ENCODE data around the gene ZNF664. TPM values are rescaled to one million over a fixed set of nuclear protein-coding genes. Genes with fewer than 3 reads are reported as not detected.

ZNF664 gene
- total RNA-seq, 2 experiments from 2014 or later: 46.4 to 48.3 TPM

GRCh38 chr12:123935956-123936355 lies 37.1 kb upstream of the ZNF664 start:
- no peak overlapping the region for H3K4me3 Mint-ChIP-seq
- peaks cover 34% of the 10 kb centered on the region for H3K4me1 Mint-ChIP-seq
- H3K27ac Mint-ChIP-seq: no peak overlapping the region
- ChIA-PET CTCF (interaction anchor here (0.6 to 1.8 kb wide), 2 partner anchors 30 to 33 kb away, joined by 3 to 4 read pairs; no protein-coding TSS in a partner anchor), POLR2A (interaction anchor here (0.7 kb wide), 1 partner anchor 27 kb away, joined by 3 read pairs; no protein-coding TSS in a partner anchor)
- H3K9me3 Mint-ChIP-seq (ENCODE audit: low read depth): no peaks in the 10 kb centered on the region
- intact Hi-C loops (cut with DNase I, micrococcal nuclease): loop anchor here in 1 of 2 experiments (5.0 kb wide), 1 partner anchor 36 kb away; the partner anchor contains the start of genes CCDC92 and ZNF664
- H3K36me3 Mint-ChIP-seq (ENCODE audit: low read depth): peaks cover 2% of the 10 kb centered on the region
- no peak for DNase-seq
- H3K27me3 Mint-ChIP-seq: peaks cover 3% of the 10 kb centered on the region
- no peak for ATAC-seq

- intact Hi-C loops (cut with DNase I, micrococcal nuclease): loop anchor here in 1 of 2 experiments (5.0 kb wide), 1 partner anchor 36 kb away; the partner anchor contains the start of genes CCDC92 and ZNF664
- CTCF ChIA-PET: interaction anchor here (0.6 to 1.8 kb wide), 2 partner anchors 31 to 32 kb away, joined by 3 to 4 read pairs; no protein-coding TSS in a partner anchor
- POLR2A ChIA-PET: interaction anchor here (0.7 kb wide), 1 partner anchor 26 kb away, joined by 3 read pairs; no protein-coding TSS in a partner anchor
- no peaks in the 10 kb centered on the region for H3K9me3 Mint-ChIP-seq (ENCODE audit: low read depth)
- H3K4me3 Mint-ChIP-seq: no peak overlapping the region
- DNase-seq: no peak
- peaks cover 2% of the 10 kb centered on the region for H3K36me3 Mint-ChIP-seq (ENCODE audit: low read depth)
- ATAC-seq: no peak
- peaks cover 33% of the 10 kb centered on the region for H3K4me1 Mint-ChIP-seq
- H3K27me3 Mint-ChIP-seq: peaks cover 3% of the 10 kb centered on the region
- peak overlapping the region; percentile 76 for H3K27ac Mint-ChIP-seq
Observed at GRCh38 chr12:123936471-123936870, 36.5 kb upstream of the ZNF664 start.

GRCh38 chr12:123936956-123937706 lies 35.9 kb upstream of the ZNF664 start:
- no peaks in the 10 kb centered on the region for H3K27me3 Mint-ChIP-seq
- no peaks in the 10 kb centered on the region for H3K9me3 Mint-ChIP-seq (ENCODE audit: low read depth)
- peak overlapping the region; percentile 85 for H3K27ac Mint-ChIP-seq
- peaks cover 9% of the 10 kb centered on the region for H3K36me3 Mint-ChIP-seq (ENCODE audit: low read depth)
- intact Hi-C loops (cut with DNase I, micrococcal nuclease): loop anchor here in 1 of 2 experiments (5.0 kb wide), 1 partner anchor 35 kb away; the partner anchor contains the start of genes CCDC92 and ZNF664
- peak; percentile 17 for DNase-seq
- POLR2A ChIA-PET: no interaction called here
- H3K4me1 Mint-ChIP-seq: peaks cover 26% of the 10 kb centered on the region
- no peak for ATAC-seq
- H3K4me3 Mint-ChIP-seq: peak overlapping the region; percentile 59
- CTCF ChIA-PET: interaction anchor here (0.9 to 1.0 kb wide), 3 partner anchors 10 to 47 kb away, joined by 3 to 4 read pairs (median 3); no protein-coding TSS in a partner anchor

- Mint-ChIP-seq H3K27me3 (no peaks in the 10 kb centered on the region), H3K36me3 (ENCODE audit: low read depth) (peaks cover 16% of the 10 kb centered on the region), H3K4me1 (peaks cover 21% of the 10 kb centered on the region), H3K27ac (peak overlapping the region; percentile 85), H3K4me3 (peak overlapping the region; percentile 59), H3K9me3 (ENCODE audit: low read depth) (no peaks in the 10 kb centered on the region)
- peak; percentile 70 for DNase-seq
- ChIA-PET CTCF (interaction anchor here (0.5 to 1.7 kb wide), 9 partner anchors 9 to 773 kb away, joined by 3 to 11 read pairs (median 3); no protein-coding TSS in a partner anchor), POLR2A (interaction anchor here (0.5 kb wide), 1 partner anchor 132 kb away, joined by 3 read pairs; no protein-coding TSS in a partner anchor)
- intact Hi-C loops (cut with DNase I, micrococcal nuclease): loop anchor here in 1 of 2 experiments (5.0 kb wide), 1 partner anchor 34 kb away; the partner anchor contains the start of genes CCDC92 and ZNF664
- ATAC-seq: peak; percentile 98
Observed at GRCh38 chr12:123937707-123938591, 35.1 kb upstream of the ZNF664 start.

- intact Hi-C loops (cut with DNase I, micrococcal nuclease): loop anchor here in 1 of 2 experiments (5.0 kb wide), 1 partner anchor 33 kb away; the partner anchor contains the start of genes CCDC92 and ZNF664
- ATAC-seq: peak; percentile 33
- POLR2A ChIA-PET: interaction anchor here (0.5 kb wide), 1 partner anchor 131 kb away, joined by 3 read pairs; no protein-coding TSS in a partner anchor
Observed at GRCh38 chr12:123938679-123939480, 34.1 kb upstream of the ZNF664 start.

GRCh38 chr12:123939716-123940626 lies 33.0 kb upstream of the ZNF664 start:
- Mint-ChIP-seq H3K27ac (no peak overlapping the region), H3K4me1 (peaks cover 21% of the 10 kb centered on the region), H3K4me3 (no peak overlapping the region), H3K9me3 (ENCODE audit: low read depth) (no peaks in the 10 kb centered on the region), H3K27me3 (no peaks in the 10 kb centered on the region), H3K36me3 (ENCODE audit: low read depth) (peaks cover 16% of the 10 kb centered on the region)
- DNase-seq (no peak), ATAC-seq (no peak)
- ChIA-PET CTCF (interaction anchor here (0.8 to 1.7 kb wide), 5 partner anchors 11 to 44 kb away, joined by 3 to 11 read pairs (median 3); no protein-coding TSS in a partner anchor), POLR2A (no interaction called here)
- intact Hi-C loops (cut with DNase I, micrococcal nuclease): loop anchor here in 1 of 2 experiments (5.0 kb wide), 1 partner anchor 32 kb away; the partner anchor contains the start of genes CCDC92 and ZNF664

More at GRCh38 chr12:123938679-123939480, 34.1 kb upstream of the ZNF664 start:
- Mint-ChIP-seq H3K36me3 (ENCODE audit: low read depth) (peaks cover 16% of the 10 kb centered on the region), H3K27me3 (no peaks in the 10 kb centered on the region), H3K27ac (peak overlapping the region; percentile 85), H3K9me3 (ENCODE audit: low read depth) (no peaks in the 10 kb centered on the region), H3K4me1 (peaks cover 21% of the 10 kb centered on the region), H3K4me3 (peak overlapping the region; percentile 59)
- DNase-seq: peak; percentile 53
- CTCF ChIA-PET: interaction anchor here (0.5 to 1.7 kb wide), 9 partner anchors 9 to 772 kb away, joined by 3 to 11 read pairs (median 3); no protein-coding TSS in a partner anchor

- peaks cover 21% of the 10 kb centered on the region for H3K4me1 Mint-ChIP-seq
- POLR2A ChIA-PET: interaction anchor here (0.6 kb wide), 1 partner anchor 22 kb away, joined by 4 read pairs; no protein-coding TSS in a partner anchor
- no peaks in the 10 kb centered on the region for H3K9me3 Mint-ChIP-seq (ENCODE audit: low read depth)
- intact Hi-C loops (cut with DNase I, micrococcal nuclease): no loop called here
- ATAC-seq (no peak), DNase-seq (no peak)
- peaks cover 16% of the 10 kb centered on the region for H3K36me3 Mint-ChIP-seq (ENCODE audit: low read depth)
- no peak overlapping the region for H3K4me3 Mint-ChIP-seq
- H3K27ac Mint-ChIP-seq: no peak overlapping the region
- CTCF ChIA-PET: interaction anchor here (0.8 kb wide), 1 partner anchor 42 kb away, joined by 3 read pairs; no protein-coding TSS in a partner anchor
- H3K27me3 Mint-ChIP-seq: no peaks in the 10 kb centered on the region
Observed at GRCh38 chr12:123940627-123940966, 32.4 kb upstream of the ZNF664 start.

GRCh38 chr12:123941000-123941399 lies 32.0 kb upstream of the ZNF664 start:
- H3K4me1 Mint-ChIP-seq: peaks cover 21% of the 10 kb centered on the region
- no peak for ATAC-seq
- no peak overlapping the region for H3K4me3 Mint-ChIP-seq
- no peak for DNase-seq
- no peaks in the 10 kb centered on the region for H3K9me3 Mint-ChIP-seq (ENCODE audit: low read depth)
- no peaks in the 10 kb centered on the region for H3K27me3 Mint-ChIP-seq
- H3K36me3 Mint-ChIP-seq (ENCODE audit: low read depth): peaks cover 16% of the 10 kb centered on the region
- intact Hi-C loops (cut with DNase I, micrococcal nuclease): no loop called here
- ChIA-PET CTCF (interaction anchor here (0.8 kb wide), 1 partner anchor 42 kb away, joined by 3 read pairs; no protein-coding TSS in a partner anchor), POLR2A (interaction anchor here (0.6 kb wide), 1 partner anchor 22 kb away, joined by 4 read pairs; no protein-coding TSS in a partner anchor)
- no peak overlapping the region for H3K27ac Mint-ChIP-seq

- DNase-seq (no peak), ATAC-seq (no peak)
- peaks cover 14% of the 10 kb centered on the region for H3K36me3 Mint-ChIP-seq (ENCODE audit: low read depth)
- intact Hi-C loops (cut with DNase I, micrococcal nuclease): no loop called here
- H3K9me3 Mint-ChIP-seq (ENCODE audit: low read depth): no peaks in the 10 kb centered on the region
- H3K4me3 Mint-ChIP-seq: no peak overlapping the region
- ChIA-PET CTCF (interaction anchor here (0.7 kb wide), 1 partner anchor 37 kb away, joined by 4 read pairs; no protein-coding TSS in a partner anchor), POLR2A (no interaction called here)
- H3K27ac Mint-ChIP-seq: no peak overlapping the region
- peaks cover 21% of the 10 kb centered on the region for H3K4me1 Mint-ChIP-seq
- H3K27me3 Mint-ChIP-seq: no peaks in the 10 kb centered on the region
Observed at GRCh38 chr12:123941624-123942237, 31.3 kb upstream of the ZNF664 start.
